Measurements from ENCODE around the gene BEND3.

DNA sequence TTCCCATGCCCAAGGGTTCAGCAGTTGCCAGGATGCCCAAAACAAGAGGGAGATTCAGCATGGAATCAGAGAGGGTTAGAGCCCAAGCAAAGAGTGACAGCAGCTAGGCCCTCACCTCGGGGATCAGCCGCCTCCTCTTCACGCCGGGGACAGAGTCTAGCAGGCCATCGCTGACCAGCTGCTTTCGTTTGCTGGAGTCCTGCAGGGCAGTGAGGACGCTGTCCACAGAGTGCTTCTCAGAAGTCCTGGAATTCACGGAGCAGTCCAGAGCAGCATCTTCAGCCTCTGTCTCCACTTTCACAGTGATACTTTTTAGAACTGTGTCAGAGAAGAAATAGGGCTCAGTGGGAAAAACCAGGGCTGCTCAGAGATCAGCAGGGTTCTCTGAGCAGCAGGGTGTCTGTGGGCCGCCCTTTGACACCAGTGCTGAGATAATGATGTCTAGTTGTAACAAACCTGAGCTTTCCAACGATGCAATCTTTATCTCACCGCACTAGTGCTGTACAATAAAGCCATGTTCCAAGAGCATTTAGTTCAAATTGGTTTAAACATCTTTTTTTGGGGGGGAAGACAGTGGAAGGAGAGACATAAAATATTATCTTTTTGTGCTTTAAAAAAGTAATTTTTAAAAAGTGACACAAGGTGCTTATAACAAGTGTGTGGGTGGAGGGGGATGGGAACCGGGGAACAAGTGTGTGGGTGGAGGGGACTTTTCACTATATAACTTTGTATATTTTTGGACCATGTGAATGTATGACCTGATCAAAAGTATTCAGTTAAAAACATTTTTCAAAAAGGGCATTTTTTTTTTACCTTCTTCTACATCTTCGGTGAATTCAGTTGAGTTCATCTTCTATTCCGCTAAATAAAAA lies 16.6 kb downstream of the BEND3 start:
- no peak for TF ChIP-seq EZH2 (IDR thresholded peaks at IDR 0.05; ENCODE audit: borderline replicate concordance, insufficient read depth, low read length, poor library complexity, severe bottlenecking)
- TF ChIP-seq, protein P1, sequence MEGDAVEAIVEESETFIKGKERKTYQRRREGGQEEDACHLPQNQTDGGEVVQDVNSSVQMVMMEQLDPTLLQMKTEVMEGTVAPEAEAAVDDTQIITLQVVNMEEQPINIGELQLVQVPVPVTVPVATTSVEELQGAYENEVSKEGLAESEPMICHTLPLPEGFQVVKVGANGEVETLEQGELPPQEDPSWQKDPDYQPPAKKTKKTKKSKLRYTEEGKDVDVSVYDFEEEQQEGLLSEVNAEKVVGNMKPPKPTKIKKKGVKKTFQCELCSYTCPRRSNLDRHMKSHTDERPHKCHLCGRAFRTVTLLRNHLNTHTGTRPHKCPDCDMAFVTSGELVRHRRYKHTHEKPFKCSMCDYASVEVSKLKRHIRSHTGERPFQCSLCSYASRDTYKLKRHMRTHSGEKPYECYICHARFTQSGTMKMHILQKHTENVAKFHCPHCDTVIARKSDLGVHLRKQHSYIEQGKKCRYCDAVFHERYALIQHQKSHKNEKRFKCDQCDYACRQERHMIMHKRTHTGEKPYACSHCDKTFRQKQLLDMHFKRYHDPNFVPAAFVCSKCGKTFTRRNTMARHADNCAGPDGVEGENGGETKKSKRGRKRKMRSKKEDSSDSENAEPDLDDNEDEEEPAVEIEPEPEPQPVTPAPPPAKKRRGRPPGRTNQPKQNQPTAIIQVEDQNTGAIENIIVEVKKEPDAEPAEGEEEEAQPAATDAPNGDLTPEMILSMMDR (IDR thresholded peaks at IDR 0.05; ENCODE audit: poor library complexity, severe bottlenecking) = no peak
- no peak for TF ChIP-seq POLR2AphosphoS5 (IDR thresholded peaks at IDR 0.05)
- TF ChIP-seq RAD21 (conservative IDR thresholded peaks at IDR 0.05) = no peak
- TF ChIP-seq TAF1 (IDR thresholded peaks at IDR 0.05; ENCODE audit: low read depth) = no peak
- no peak for TF ChIP-seq EP300 (conservative IDR thresholded peaks at IDR 0.05; ENCODE audit: poor library complexity, severe bottlenecking)
- TF ChIP-seq, protein P2, sequence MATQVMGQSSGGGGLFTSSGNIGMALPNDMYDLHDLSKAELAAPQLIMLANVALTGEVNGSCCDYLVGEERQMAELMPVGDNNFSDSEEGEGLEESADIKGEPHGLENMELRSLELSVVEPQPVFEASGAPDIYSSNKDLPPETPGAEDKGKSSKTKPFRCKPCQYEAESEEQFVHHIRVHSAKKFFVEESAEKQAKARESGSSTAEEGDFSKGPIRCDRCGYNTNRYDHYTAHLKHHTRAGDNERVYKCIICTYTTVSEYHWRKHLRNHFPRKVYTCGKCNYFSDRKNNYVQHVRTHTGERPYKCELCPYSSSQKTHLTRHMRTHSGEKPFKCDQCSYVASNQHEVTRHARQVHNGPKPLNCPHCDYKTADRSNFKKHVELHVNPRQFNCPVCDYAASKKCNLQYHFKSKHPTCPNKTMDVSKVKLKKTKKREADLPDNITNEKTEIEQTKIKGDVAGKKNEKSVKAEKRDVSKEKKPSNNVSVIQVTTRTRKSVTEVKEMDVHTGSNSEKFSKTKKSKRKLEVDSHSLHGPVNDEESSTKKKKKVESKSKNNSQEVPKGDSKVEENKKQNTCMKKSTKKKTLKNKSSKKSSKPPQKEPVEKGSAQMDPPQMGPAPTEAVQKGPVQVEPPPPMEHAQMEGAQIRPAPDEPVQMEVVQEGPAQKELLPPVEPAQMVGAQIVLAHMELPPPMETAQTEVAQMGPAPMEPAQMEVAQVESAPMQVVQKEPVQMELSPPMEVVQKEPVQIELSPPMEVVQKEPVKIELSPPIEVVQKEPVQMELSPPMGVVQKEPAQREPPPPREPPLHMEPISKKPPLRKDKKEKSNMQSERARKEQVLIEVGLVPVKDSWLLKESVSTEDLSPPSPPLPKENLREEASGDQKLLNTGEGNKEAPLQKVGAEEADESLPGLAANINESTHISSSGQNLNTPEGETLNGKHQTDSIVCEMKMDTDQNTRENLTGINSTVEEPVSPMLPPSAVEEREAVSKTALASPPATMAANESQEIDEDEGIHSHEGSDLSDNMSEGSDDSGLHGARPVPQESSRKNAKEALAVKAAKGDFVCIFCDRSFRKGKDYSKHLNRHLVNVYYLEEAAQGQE (IDR thresholded peaks at IDR 0.05; ENCODE audit: borderline replicate concordance) = no peak
- TF ChIP-seq MXI1 (conservative IDR thresholded peaks at IDR 0.05; ENCODE audit: poor library complexity, severe bottlenecking) = no peak
